Naive thymus-derived CD8-positive, alpha-beta T cell (primary cell): ENCODE measurements around the gene CD164. TPM values are rescaled to one million over a fixed set of nuclear protein-coding genes. Genes with fewer than 3 reads are reported as not detected.
"Not testable (repeated sequence)": the region's sequence is repeated elsewhere in the genome, so short reads cannot be mapped to it uniquely, and the experiment has no call there.

Source experiments
- ATAC-seq, 2 donors: fragments of 150-1000 bp; cut with Tn5 transposase in 1 of 2; sonication (Bioruptor Pico), chemical (Tn5 transposase) in 1 of 2; 1 replicate in 1 of 2; 2 replicates in 1 of 2; pipeline ENCODE4 v1.10.0; 2021; ENCODE audit warnings: mild to moderate bottlenecking in 2 of 2, moderate library complexity in 2 of 2
- POLR2A ChIA-PET: fragments of 350-600 bp; sonication (Branson Sonifier 250); formaldehyde crosslinking; loops from one replicate; lab custom pipeline; 2021; ENCODE audit warnings: antibody characterized with exemption; lab: Charles Lee
- DNase-seq, 10 donors: peaks; one replicate each; pipeline versions ENCODE4 v3.0.0 to v3.0.0-alpha.2; 2020 to 2022
- H3K27ac Mint-ChIP-seq, 10 donors: one replicate each; pipeline ENCODE4 v1.8.0; 2020 to 2022; ENCODE audit warnings: mild to moderate bottlenecking in 10 of 10, mixed read lengths in 10 of 10, moderate library complexity in 4 of 10, inconsistent platforms in 1 of 10
- H3K27me3 Mint-ChIP-seq, 5 donors: one replicate each; pipeline ENCODE4 v1.8.0; 2021 to 2022; ENCODE audit warnings: mixed read lengths in 5 of 5
- H3K36me3 Mint-ChIP-seq, 3 donors: one replicate each; pipeline ENCODE4 v1.8.0; 2020 to 2022; ENCODE audit warnings: mixed read lengths in 3 of 3, mild to moderate bottlenecking in 2 of 3, inconsistent platforms in 1 of 3
- H3K4me1 Mint-ChIP-seq, 4 donors: one replicate each; pipeline ENCODE4 v1.8.0; 2021 to 2022; ENCODE audit warnings: mixed read lengths in 4 of 4
- H3K4me3 Mint-ChIP-seq, 10 donors: one replicate each; pipeline ENCODE4 v1.8.0; 2020 to 2022; ENCODE audit warnings: mild to moderate bottlenecking in 10 of 10, mixed read lengths in 10 of 10, moderate library complexity in 6 of 10, inconsistent platforms in 1 of 10
- H3K9me3 Mint-ChIP-seq, 9 donors: one replicate each; pipeline ENCODE4 v1.8.0; 2020 to 2022; ENCODE audit warnings: mixed read lengths in 9 of 9, mild to moderate bottlenecking in 3 of 9, inconsistent platforms in 1 of 9, moderate library complexity in 1 of 9
- polyA plus RNA-seq, 3 donors: library from polyadenylated mRNA; unstranded; fragments of 300-500 nt; fragmentation: Illumina TruSeq; gene quantifications; one replicate each; pipeline ENCODE4 v1.2.3, GENCODE V29; 2021
- total RNA-seq, 8 experiments: library from RNA in 2 of 8; stranded (reverse) in 2 of 8; gene quantifications; one replicate each; pipeline ENCODE4 v1.2.3 and lab custom pipeline; 2021 to 2026

Gene CD164
- total and polyA plus RNA-seq, 5 experiments from 2014 or later = 159 to 209 (median 180) TPM

DNA sequence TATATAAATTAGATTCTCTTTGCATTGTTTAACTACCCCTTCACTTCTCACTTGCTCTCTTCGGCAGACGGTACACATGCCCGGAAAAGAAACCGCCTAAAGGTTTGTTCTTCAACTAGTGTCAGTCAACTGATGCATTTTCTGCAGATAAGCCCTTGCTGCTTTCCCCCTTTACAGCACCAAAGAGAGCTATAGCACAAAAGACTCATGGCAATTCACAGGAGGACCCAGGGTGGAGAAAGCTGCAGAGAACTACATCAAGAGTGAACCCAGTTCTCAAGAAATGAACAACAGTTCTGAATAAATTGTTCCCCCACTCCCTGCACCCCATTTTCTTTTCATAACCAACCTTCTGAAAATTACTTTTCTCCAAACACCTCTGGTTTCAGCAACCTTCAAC lies 8.9 kb downstream of the CD164 start:
- H3K36me3 Mint-ChIP-seq = peaks cover 12 to 96% (median 35%) of the 10 kb centered on the region in 3 donors
- POLR2A ChIA-PET = interaction anchor here (0.8 kb wide), 1 partner anchor 9 kb away, joined by 4 read pairs; no protein-coding TSS in a partner anchor
- peak overlapping the region in 7 of 10 donors; percentile 13 to 50 (median 35) for H3K4me3 Mint-ChIP-seq
- ATAC-seq (no peak), DNase-seq (no peak)
- peak overlapping the region in 7 of 10 donors; percentile 0 to 75 (median 22) for H3K27ac Mint-ChIP-seq
- H3K27me3 Mint-ChIP-seq = no peaks in the 10 kb centered on the region
- no peaks in the 10 kb centered on the region for H3K9me3 Mint-ChIP-seq
- peaks cover 31 to 79% (median 65%) of the 10 kb centered on the region in 4 donors for H3K4me1 Mint-ChIP-seq

DNA sequence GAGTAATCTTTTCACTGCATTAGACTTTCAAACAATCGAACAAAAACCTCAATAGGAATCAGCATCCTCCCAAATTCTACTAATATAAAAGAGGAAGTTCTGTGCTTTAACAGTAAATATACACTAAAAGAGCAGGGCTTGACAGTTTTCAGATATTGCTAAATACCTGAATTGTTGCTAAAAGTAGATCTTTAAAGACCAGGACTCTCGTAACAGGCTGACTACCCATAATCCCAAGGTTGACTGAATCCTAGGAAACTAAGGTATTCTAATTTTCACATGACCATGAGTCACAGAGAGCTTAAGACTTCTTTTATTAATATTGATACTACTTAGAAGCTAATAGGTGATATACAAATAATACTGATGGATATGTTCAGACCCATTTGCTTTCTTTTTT lies 10.1 kb downstream of the CD164 start:
- ATAC-seq = no peak
- POLR2A ChIA-PET = interaction anchor here (1.2 kb wide), 1 partner anchor 10 kb away, joined by 4 read pairs; the partner anchor contains the start of gene CD164
- Mint-ChIP-seq H3K27ac (peak overlapping the region in 1 of 10 donors; percentile 58), H3K36me3 (peaks cover 14 to 95% (median 28%) of the 10 kb centered on the region in 3 donors), H3K9me3 (no peaks in the 10 kb centered on the region), H3K4me1 (peaks cover 25 to 71% (median 56%) of the 10 kb centered on the region in 4 donors), H3K4me3 (peak overlapping the region in 1 of 10 donors; percentile 38), H3K27me3 (no peaks in the 10 kb centered on the region)
- DNase-seq = no peak

DNA sequence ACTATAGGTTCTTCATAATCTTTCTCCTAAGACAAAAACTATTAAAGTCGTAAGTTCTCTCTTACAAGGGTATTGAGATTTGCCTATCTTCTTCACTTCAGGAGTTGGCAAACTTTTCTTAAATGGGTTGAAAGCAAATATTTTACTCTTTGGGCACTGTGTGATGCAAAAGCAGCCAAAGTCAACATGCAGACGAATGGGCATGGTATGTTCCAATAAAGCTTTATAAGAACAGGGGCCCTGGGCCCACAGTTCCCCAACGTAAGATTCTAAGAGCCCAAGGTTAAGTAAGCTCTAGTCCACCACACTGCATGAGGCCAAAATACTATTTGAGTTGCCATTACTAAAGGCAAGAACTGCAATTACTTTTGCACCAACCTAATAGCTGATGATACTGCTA lies 11.5 kb downstream of the CD164 start:
- DNase-seq (no peak), ATAC-seq (no peak)
- Mint-ChIP-seq H3K9me3 (no peaks in the 10 kb centered on the region), H3K27me3 (no peaks in the 10 kb centered on the region), H3K4me3 (no peak overlapping the region), H3K4me1 (peaks cover 23 to 64% (median 49%) of the 10 kb centered on the region in 4 donors), H3K27ac (peak overlapping the region in 1 of 10 donors; percentile 44), H3K36me3 (peaks cover 12 to 95% (median 32%) of the 10 kb centered on the region in 3 donors)
- POLR2A ChIA-PET = interaction anchor here (0.7 to 0.9 kb wide), 3 partner anchors 11 to 119 kb away, joined by 3 to 5 read pairs (median 3); partner anchors contain the start of gene CD164

DNA sequence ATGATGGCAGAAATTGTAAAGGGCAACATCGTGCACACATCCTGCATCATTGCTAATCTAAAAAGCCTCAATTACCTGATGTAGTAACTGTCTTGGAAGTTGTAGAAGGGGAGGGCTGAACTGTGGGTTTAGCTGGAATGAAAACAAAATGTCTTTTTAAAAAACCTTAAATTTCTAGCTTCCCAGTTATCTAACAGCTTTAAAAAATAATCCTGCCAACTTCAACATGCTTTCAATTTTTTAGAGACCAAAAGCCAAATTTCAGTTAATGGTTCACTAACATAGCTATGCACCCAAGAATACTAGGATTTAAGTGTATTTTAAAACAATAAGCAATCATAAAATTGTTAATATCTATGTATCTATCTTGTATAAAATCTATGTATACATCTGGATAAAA lies 11.9 kb downstream of the CD164 start:
- Mint-ChIP-seq H3K27me3 (no peaks in the 10 kb centered on the region), H3K9me3 (no peaks in the 10 kb centered on the region), H3K4me1 (peaks cover 23 to 62% (median 49%) of the 10 kb centered on the region in 4 donors), H3K36me3 (peaks cover 12 to 94% (median 33%) of the 10 kb centered on the region in 3 donors), H3K4me3 (no peak overlapping the region), H3K27ac (peak overlapping the region in 1 of 10 donors; percentile 14)
- ATAC-seq = no peak
- POLR2A ChIA-PET = interaction anchor here (0.9 kb wide), 1 partner anchor 12 kb away, joined by 5 read pairs; the partner anchor contains the start of gene CD164
- DNase-seq = no peak

DNA sequence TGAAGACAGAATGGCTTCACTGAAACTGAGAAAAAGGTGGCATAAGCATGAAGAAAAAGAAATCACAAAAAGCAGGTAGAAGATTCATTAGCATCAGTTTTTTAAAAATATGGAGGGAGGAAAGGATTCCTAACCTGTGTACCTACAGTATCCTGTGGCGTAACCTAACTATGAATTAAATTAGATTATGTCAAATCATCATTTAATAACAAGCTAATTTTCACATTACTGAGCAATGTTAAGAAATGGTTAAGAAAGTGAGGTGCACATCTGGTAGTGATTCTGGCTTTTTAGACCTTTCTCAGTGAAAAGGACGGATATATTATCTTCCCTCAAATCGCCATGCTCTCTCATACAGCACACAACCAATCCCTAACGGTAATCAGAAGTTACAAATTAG lies 12.5 kb downstream of the CD164 start:
- Mint-ChIP-seq H3K36me3 (peaks cover 10 to 93% (median 38%) of the 10 kb centered on the region in 3 donors), H3K27ac (peak overlapping the region in 3 of 10 donors; percentile 14 to 66 (median 43)), H3K4me1 (peaks cover 22 to 61% (median 44%) of the 10 kb centered on the region in 4 donors), H3K27me3 (no peaks in the 10 kb centered on the region), H3K4me3 (no peak overlapping the region), H3K9me3 (no peaks in the 10 kb centered on the region)
- DNase-seq = no peak
- POLR2A ChIA-PET = no interaction called here
- ATAC-seq = no peak

DNA sequence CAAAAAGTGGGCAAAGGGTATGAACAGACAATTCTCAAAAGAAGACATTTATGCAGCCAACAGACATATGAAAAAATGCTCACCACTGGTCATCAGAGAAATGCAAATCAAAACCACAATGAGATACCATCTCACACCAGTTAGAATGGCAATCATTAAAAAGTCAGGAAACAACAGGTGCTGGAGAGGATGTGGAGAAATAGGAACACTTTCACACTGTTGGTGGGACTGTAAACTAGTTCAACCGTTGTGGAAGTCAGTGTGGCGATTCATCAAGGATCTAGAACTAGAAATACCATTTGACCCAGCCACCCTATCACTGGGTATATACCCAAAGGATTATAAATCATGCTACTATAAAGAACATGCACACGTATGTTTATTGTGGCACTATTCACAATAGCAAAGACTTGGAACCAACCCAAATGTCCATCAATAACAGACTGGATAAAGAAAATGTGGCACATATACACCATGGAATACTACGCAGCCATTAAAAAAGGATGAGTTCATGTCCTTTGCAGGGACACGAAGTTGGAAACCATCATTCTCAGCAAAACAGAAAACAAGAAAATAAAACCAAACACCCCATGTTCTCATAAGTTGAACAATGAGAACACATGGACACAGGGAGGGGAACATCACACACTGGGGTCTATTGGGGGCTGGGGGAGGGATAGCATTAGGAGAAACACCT lies 17.7 kb downstream of the CD164 start:
- POLR2A ChIA-PET, DNase-seq, H3K9me3 Mint-ChIP-seq, H3K4me3 Mint-ChIP-seq, H3K27me3 Mint-ChIP-seq, ATAC-seq: not testable (repeated sequence)
- H3K36me3 Mint-ChIP-seq = peaks cover 17 to 89% (median 65%) of the 10 kb centered on the region in 3 donors
- H3K27ac Mint-ChIP-seq = peak overlapping the region in 3 of 10 donors; percentile 20 to 41 (median 33)
- peaks cover 3 to 47% (median 29%) of the 10 kb centered on the region in 4 donors for H3K4me1 Mint-ChIP-seq

DNA sequence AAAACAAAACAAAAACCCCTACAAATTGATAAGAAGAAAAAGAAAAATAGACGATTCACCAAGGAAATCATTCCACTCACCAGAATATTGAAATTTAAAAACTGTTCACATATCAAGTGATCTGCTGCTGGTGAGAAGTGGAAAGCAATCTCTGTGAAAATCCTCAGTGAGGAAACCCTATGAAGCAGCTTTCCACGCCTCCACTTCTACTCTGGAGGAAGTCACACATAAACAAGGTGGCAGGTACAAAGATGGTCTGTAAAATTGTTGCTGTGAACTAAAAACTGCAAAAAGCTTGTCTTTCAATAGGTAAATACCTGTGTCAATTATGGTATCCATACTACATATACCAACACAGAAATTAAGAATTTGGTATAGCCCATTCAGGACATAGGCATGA lies 18.5 kb downstream of the CD164 start:
- no peak for ATAC-seq
- DNase-seq = no peak
- Mint-ChIP-seq H3K27ac (peak overlapping the region in 3 of 10 donors; percentile 24 to 41 (median 29)), H3K4me1 (peaks cover 3 to 53% (median 30%) of the 10 kb centered on the region in 4 donors), H3K9me3 (no peaks in the 10 kb centered on the region), H3K4me3 (peak overlapping the region in 1 of 10 donors; percentile 14), H3K36me3 (peaks cover 21 to 88% (median 72%) of the 10 kb centered on the region in 3 donors), H3K27me3 (no peaks in the 10 kb centered on the region)
- POLR2A ChIA-PET = no interaction called here

DNA sequence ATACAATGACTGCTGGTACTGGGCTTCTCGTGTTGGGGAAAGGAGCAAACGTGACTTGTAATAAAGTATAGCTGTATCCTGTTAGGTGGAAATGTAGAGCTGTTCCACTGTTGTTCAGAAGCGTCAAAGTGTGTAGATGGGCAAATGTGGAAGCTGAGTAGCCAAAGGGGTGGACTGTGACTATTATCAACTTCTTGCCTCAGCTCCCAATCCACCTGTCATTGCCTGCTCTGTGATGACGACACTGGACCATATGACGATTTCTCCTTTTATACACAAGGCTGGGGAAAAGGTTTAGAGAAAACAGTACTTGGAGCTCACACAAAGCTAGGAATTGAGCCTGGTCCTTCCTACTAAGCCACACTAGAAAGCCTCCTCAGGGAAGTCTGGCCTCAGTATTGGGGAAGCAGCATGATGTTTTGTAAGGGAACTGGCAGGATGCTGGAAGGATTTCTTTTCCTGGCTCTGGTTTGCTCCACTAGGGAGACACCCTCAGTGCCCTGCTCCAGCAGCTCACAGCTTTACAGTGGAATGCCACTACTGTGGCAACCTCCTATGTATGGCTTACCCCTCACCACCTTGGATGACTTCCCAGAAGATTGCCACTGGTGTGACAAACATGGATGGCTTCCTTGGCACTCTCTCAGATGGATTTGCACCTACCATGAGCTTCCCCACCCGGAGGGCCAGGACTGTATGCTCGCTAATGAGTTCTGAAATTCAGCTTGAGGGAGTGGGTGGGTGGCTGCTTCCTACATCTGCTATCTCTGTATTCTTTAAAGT lies 20.0 kb downstream of the CD164 start:
- ATAC-seq (no peak), DNase-seq (no peak)
- H3K36me3 Mint-ChIP-seq = peaks cover 26 to 90% (median 84%) of the 10 kb centered on the region in 3 donors
- H3K4me1 Mint-ChIP-seq = peaks cover 3 to 53% (median 34%) of the 10 kb centered on the region in 4 donors
- peak overlapping the region in 3 of 10 donors; percentile 11 to 69 (median 36) for H3K27ac Mint-ChIP-seq
- POLR2A ChIA-PET = interaction anchor here (1.8 kb wide), 1 partner anchor 20 kb away, joined by 5 read pairs; the partner anchor contains the start of gene CD164
- H3K9me3 Mint-ChIP-seq = peaks cover 0 to 2% (median 0%) of the 10 kb centered on the region in 9 donors
- no peaks in the 10 kb centered on the region for H3K27me3 Mint-ChIP-seq
- H3K4me3 Mint-ChIP-seq = no peak overlapping the region

DNA sequence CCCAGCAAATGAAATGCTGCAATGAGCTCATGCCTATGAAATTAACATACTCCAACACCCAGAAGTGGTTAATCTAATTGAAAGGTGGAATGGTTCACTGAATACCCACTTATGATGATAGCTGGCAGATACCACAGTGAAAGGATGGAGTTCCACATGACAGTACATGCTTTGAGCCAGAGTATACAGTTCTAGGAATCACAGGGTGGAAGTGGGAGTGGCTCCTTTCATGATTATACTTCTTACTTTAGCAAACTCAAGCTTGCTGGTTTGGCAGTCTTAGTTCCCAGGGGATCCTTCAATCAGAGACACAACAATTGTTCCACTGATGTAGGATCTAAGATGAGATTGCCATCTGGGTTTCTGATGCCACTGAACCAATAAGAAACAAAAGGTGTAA lies 21.5 kb downstream of the CD164 start:
- ATAC-seq = peak in 1 of 2 donors; percentile 20
- DNase-seq = no peak
- Mint-ChIP-seq H3K4me1 (peaks cover 1 to 48% (median 30%) of the 10 kb centered on the region in 4 donors), H3K27me3 (no peaks in the 10 kb centered on the region), H3K27ac (peak overlapping the region in 3 of 10 donors; percentile 1 to 44 (median 21)), H3K9me3 (peaks cover 0 to 6% (median 0%) of the 10 kb centered on the region in 9 donors), H3K4me3 (peak overlapping the region in 1 of 10 donors; percentile 23), H3K36me3 (peaks cover 20 to 89% (median 84%) of the 10 kb centered on the region in 3 donors)
- POLR2A ChIA-PET = interaction anchor here (0.7 to 1.8 kb wide), 2 partner anchors 17 to 22 kb away, joined by 3 to 5 read pairs; partner anchors contain the start of gene CD164

DNA sequence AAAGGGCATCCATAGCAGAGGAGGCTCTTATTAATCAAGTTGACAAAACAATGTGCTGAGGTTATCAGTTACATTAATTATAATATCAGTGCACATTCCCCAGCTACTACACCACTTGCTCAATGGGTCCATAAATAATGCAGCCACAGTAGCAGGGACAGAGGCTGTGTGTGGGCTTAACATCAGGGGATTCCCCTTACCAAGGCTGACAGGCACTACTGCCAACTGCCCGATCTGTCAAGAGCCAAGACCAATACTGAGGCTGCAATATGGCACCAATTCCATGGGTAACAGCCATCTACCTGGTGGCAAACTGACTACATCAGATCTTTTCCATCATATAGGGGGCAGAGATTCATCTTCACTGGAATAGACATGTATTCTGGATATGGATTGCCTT lies 22.0 kb downstream of the CD164 start:
- peaks cover 0 to 6% (median 0%) of the 10 kb centered on the region in 9 donors for H3K9me3 Mint-ChIP-seq
- peak overlapping the region in 1 of 10 donors; percentile 23 for H3K4me3 Mint-ChIP-seq
- H3K4me1 Mint-ChIP-seq = peaks cover 1 to 48% (median 30%) of the 10 kb centered on the region in 4 donors
- DNase-seq (no peak), ATAC-seq (peak in 1 of 2 donors; percentile 25)
- POLR2A ChIA-PET = no interaction called here
- no peaks in the 10 kb centered on the region for H3K27me3 Mint-ChIP-seq
- H3K27ac Mint-ChIP-seq = peak overlapping the region in 3 of 10 donors; percentile 1 to 53 (median 21)
- H3K36me3 Mint-ChIP-seq = peaks cover 20 to 91% (median 83%) of the 10 kb centered on the region in 3 donors

DNA sequence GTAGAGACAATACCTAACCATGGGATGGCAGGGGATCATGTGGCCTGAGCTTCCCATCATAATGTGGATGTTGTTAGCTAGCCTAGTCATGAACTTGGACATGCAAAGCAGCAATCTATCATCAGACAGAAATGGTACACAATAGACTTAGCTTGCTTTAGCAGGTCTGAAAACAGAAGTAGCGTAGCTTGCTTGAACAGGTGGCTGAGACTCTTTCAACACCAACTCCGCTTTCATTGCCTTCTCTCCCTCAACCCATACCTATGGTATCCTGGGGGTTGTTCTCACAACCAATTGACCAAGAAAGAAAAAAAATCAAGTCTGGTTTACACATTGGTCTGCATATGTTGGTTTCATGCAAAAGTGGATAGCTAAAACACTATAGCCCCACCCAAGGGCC lies 23.0 kb downstream of the CD164 start:
- Mint-ChIP-seq H3K27ac (peak overlapping the region in 1 of 10 donors; percentile 19), H3K36me3 (peaks cover 20 to 89% (median 78%) of the 10 kb centered on the region in 3 donors), H3K4me1 (peaks cover 1 to 38% (median 28%) of the 10 kb centered on the region in 4 donors), H3K9me3 (peaks cover 0 to 6% (median 0%) of the 10 kb centered on the region in 9 donors), H3K27me3 (no peaks in the 10 kb centered on the region), H3K4me3 (no peak overlapping the region)
- no peak for DNase-seq
- no peak for ATAC-seq
- POLR2A ChIA-PET = no interaction called here

DNA sequence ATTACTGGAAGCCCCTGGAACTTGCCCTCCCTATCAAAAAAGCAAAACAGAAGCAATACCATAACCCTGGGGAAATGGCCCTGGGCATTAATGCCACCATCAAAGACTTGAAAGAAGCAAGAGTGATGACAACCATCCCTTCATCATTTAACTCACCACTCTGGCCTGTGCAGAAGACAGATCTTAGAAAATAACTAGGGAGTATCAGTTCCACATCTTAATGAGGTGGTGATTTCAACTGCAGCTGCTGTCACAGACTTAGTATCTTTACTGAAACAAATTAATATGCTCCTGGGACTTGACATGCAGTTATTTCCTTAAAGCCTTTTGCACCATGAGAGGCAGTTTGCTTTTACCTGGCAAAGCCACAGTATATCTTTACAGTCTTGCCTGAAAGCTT lies 24.1 kb downstream of the CD164 start:
- ATAC-seq (no peak), DNase-seq (no peak)
- Mint-ChIP-seq H3K27me3 (no peaks in the 10 kb centered on the region), H3K4me1 (peaks cover 1 to 30% (median 24%) of the 10 kb centered on the region in 4 donors), H3K27ac (peak overlapping the region in 1 of 10 donors; percentile 37), H3K9me3 (peaks cover 0 to 6% (median 0%) of the 10 kb centered on the region in 9 donors), H3K4me3 (no peak overlapping the region), H3K36me3 (peaks cover 15 to 88% (median 75%) of the 10 kb centered on the region in 3 donors)
- POLR2A ChIA-PET = interaction anchor here (0.7 kb wide), 1 partner anchor 9 kb away, joined by 3 read pairs; no protein-coding TSS in a partner anchor
